ENCODE results near the gene CCDC60.

DNA sequence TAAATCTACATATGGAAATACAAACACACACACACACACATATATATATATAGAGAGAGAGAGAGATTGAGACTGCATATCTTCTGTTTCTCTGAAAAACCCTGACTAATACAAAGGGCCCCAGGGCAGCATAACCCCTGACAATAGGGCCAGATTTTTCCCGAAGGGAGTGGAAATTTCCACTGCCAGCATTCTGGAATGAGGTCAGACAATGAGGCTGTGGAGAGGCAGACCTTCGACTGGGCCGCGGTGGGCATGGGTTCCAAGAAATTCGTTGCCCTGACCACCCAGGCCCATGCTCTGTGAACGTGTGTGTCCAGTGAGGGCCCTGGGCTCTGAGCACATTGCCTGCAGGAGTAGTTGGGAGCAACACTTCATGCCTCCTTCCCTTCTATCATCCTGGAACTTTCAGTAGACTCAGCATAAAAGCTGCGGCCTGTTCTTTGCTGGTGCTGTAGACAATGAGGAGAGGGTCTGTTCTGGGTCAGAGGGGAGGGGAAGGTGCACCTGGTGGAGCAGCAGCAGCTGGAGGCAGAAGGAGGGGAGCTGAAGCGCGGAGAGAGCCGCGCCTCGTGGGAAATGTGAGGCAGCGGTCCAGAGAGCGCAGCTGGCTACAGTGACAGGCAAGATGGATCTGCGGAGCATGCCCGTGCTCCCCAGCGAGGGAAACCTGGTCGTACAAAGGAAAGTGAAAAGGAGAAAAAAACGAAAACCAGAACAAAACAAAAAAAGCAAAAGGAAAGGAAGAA lies 25.6 kb upstream of the CCDC60 start:
- TF ChIP-seq, protein P1, sequence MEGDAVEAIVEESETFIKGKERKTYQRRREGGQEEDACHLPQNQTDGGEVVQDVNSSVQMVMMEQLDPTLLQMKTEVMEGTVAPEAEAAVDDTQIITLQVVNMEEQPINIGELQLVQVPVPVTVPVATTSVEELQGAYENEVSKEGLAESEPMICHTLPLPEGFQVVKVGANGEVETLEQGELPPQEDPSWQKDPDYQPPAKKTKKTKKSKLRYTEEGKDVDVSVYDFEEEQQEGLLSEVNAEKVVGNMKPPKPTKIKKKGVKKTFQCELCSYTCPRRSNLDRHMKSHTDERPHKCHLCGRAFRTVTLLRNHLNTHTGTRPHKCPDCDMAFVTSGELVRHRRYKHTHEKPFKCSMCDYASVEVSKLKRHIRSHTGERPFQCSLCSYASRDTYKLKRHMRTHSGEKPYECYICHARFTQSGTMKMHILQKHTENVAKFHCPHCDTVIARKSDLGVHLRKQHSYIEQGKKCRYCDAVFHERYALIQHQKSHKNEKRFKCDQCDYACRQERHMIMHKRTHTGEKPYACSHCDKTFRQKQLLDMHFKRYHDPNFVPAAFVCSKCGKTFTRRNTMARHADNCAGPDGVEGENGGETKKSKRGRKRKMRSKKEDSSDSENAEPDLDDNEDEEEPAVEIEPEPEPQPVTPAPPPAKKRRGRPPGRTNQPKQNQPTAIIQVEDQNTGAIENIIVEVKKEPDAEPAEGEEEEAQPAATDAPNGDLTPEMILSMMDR (IDR thresholded peaks at IDR 0.05): no peak
- no peak for TF ChIP-seq POLR2A (IDR thresholded peaks at IDR 0.05)

All from adrenal gland (tissue), 5 donors.